NB4 (cell line): Measurements from ENCODE around the gene SHKBP1.

ENCODE experiments used
- CTCF ChIP-seq: IDR thresholded peaks from one replicate; pipeline ENCODE4 v1.5.1; 2012; ENCODE audit warnings: low read depth, low read length
- POLR2A ChIP-seq: IDR thresholded peaks from 2 replicates; pipeline ENCODE4 v1.6.1; 2011; ENCODE audit warnings: mild to moderate bottlenecking; ENCODE audit not compliant: insufficient read length; ENCODE audit errors: extremely low read depth

DNA sequence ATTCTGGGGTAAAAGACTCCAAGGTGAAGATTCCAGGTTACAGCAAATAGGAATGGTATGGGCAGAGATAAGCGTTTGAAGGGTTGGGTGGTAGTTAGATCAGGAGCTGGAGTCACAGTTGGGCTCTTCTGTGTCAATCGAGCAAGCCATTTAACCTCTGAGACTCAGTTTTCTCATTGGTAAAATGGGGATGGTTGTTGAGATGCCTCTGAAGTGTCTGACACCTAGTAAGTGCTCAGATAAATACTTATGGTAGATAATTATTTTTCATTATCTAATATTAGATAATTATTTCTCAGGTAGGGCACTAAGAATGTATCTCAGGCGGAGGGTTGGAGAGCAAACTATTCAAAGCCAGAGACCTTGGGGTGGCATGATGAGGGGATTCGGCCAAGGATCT, 32.3 kb downstream of the SHKBP1 start:
- TF ChIP-seq POLR2A (no peak), CTCF (no peak)
